ENCODE data around the gene AQP9. TPM values are rescaled to one million over a fixed set of nuclear protein-coding genes. Genes with fewer than 3 reads are reported as not detected.
A peak's percentile ranks its signal among the peaks of the same experiment; 100 is the strongest.

AQP9 gene
- polyA plus RNA-seq, 2 of the 4 experiments (the other 2 are of a cell fraction), result not detected

DNA sequence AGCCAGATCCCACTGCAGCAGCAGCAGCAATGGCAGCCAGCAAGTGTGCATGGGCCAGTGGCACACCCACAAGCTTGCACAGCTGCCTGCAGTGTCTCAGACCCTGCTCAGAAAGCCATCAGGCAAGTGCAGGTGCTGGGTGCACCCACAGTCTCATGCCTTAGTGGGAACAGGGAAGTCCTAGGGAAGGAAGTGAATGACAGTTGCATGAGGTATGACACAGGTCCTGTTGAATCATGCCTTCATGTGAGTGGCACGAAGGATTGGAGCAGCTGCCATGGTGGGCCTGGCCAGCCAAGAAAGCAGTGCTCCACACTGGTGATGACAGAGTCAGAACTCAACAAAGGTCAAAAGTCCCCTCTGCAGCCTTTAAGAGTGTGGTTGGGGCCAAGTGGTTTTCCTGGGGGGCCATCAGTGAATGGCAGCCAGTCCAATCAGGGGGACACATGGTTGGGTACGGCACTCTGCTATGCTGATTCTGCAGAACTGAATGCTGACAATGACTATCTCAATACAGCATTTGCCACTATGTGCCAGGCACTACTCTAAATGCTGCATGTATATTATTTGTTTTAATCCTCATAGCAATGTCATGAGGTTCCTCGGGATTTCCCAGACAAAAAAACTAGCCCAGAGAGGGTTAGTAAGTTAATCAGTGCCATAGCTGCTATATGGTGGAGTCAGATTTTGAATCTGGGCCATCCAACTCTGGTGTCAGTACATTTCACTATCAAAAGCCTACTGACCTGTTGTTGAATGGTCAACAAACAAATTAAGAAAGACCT is 94.3 kb downstream of the AQP9 start:
- CTCF ChIA-PET, result interaction anchor here (0.8 to 4.7 kb wide), 7 partner anchors 10 to 1269 kb away, joined by 3 to 17 read pairs (median 4); no protein-coding TSS in a partner anchor
- H3K9me3 ChIP-seq, result no peaks in the 10 kb centered on the region; the same call in 2 of the 3 replicates
- peak overlapping the region; percentile 42 to 61; a peak in 5 of 6 replicates for H3K27ac ChIP-seq
- no peak overlapping the region for H3K4me3 ChIP-seq
- H3K4me2 ChIP-seq, result no peak overlapping the region
- ATAC-seq (no peak), DNase-seq (ENCODE audit: low read depth in 1 of 2, low spot score in 1 of 2) (no peak), FAIRE-seq (no peak)
- WGBS (ENCODE audit: missing lambda C conversion rate), result 66% methylated on average over 3 of the region's 3 CpGs
- POLR2A ChIA-PET, result interaction anchor here (1.3 kb wide), 1 partner anchor 517 kb away, joined by 3 read pairs; the partner anchor contains the start of gene ADAM10
- TF ChIP-seq EHF (CRISPR knock-in tag; IDR thresholded peaks at IDR 0.05) (no peak), MAFK (IDR thresholded peaks at IDR 0.05; ENCODE audit: partially characterized antibody) (peak; percentile 50)
- peaks cover 42% of the 10 kb centered on the region for H3K4me1 ChIP-seq

DNA sequence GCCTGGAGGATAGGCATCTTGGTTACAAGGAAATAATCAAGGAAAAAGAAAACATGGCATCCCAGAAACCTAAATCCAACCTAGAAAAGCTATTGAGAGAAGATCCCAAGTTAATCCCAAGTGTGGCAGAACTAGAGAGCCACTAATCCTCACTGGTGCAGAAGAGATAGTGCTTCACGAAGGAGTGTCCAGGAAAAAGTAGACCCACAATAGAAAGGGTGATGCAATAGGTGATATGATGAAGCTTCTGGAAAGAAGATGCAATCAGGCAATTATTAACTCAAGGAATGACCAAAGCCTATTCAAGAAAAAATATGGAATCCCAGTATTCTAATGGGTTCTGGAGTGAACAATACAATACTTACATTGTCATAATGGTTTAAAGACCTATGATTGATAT is 95.2 kb downstream of the AQP9 start:
- DNase-seq (ENCODE audit: low read depth in 1 of 2, low spot score in 1 of 2), result peak in 1 of 2 experiments; percentile 36
- FAIRE-seq, result no peak
- 82% methylated on average over 1 of the region's 1 CpG for WGBS (ENCODE audit: missing lambda C conversion rate)
- no peak for ATAC-seq
- Histone ChIP-seq H3K4me1 (peaks cover 37% of the 10 kb centered on the region), H3K4me2 (peak overlapping the region; percentile 10; the same call in 2 of the 3 replicates), H3K4me3 (no peak overlapping the region), H3K27ac (peak overlapping the region; percentile 42 to 61; a peak in 5 of 6 replicates), H3K9me3 (no peaks in the 10 kb centered on the region; the same call in 2 of the 3 replicates)
- ChIA-PET POLR2A (interaction anchor here (0.8 kb wide), 1 partner anchor 538 kb away, joined by 3 read pairs; the partner anchor contains the start of gene MINDY2), CTCF (interaction anchor here (0.9 to 4.7 kb wide), 5 partner anchors 9 to 820 kb away, joined by 3 to 17 read pairs (median 3); no protein-coding TSS in a partner anchor)
- TF ChIP-seq HMGXB4 (CRISPR knock-in tag; IDR thresholded peaks at IDR 0.05; ENCODE audit: borderline replicate concordance) (no peak), HOXB5 (CRISPR knock-in tag; IDR thresholded peaks at IDR 0.05) (no peak), CEBPB (IDR thresholded peaks at IDR 0.05) (peak; percentile 61 to 77; a peak in 3 of 4 replicates)

Small RNAs within 50 kb of the gene (small RNA-seq; reads per million reads assigned to genes)
- gene MTCO3P23, result 0 reads per million in 6 experiments

Other genes starting within 250 kb of the AQP9 start
- gene ALDH1A2, start 72.7 kb upstream of the AQP9 start, polyA plus RNA-seq (2011; rRNA removed), result 0.23 and 0.30 TPM in 2 replicates
- 0.22 to 0.35 TPM (median 0.25 TPM) in 3 replicates for gene ALDH1A2, start 72.7 kb upstream of the AQP9 start, polyA plus RNA-seq (2017; fragmentation: RNase III; extraction: RNeasy Plus Mini Kit Qiagen cat#74134 plus additional on column Dnase treatment)